HCT116 (cell line): Measurements from ENCODE around the gene CAMKK2. TPM values are rescaled to one million over a fixed set of nuclear protein-coding genes. Genes with fewer than 3 reads are reported as not detected.

ENCODE experiments used
- ATAC-seq: fragments of 200-7000 bp; cut with Tn5 transposase; 2 replicates; pipeline ENCODE4 v1.9.1; 2020; ENCODE audit warnings: mild to moderate bottlenecking, moderate library complexity
- BruUV-seq: library from RNA; stranded (reverse); fragments of 400-500 nt; replicated peaks from 2 replicates; lab custom pipeline; 2021; lab: Mats Ljungman, UMichigan
- CTCF ChIA-PET: fragments of 300-600 bp; sonication (Branson Sonifier 250); formaldehyde crosslinking; loops from one replicate; lab custom pipeline; 2021; ENCODE audit warnings: antibody characterized with exemption; lab: Charles Lee
- POLR2A ChIA-PET: fragments of 300-600, 350-600 bp; sonication (Branson Sonifier 250); formaldehyde crosslinking; loops from one replicate; lab custom pipeline; 2021; ENCODE audit warnings: antibody characterized with exemption; lab: Charles Lee
- RAD21 ChIA-PET, 2 experiments: fragments of 300-600 bp; sonication (Branson Sonifier 250); formaldehyde crosslinking; loops; one replicate each; lab custom pipeline; 2023; ENCODE audit warnings: low total read pairs in 2 of 2; ENCODE audit not compliant: uncharacterized antibody in 2 of 2, unreplicated experiment in 2 of 2, low non-redundant PET in 1 of 2; lab: Charles Lee
- DNase-seq: peaks from one replicate; pipeline ENCODE4 v3.0.0-alpha.2; 2010; ENCODE audit warnings: low read depth, low spot score
- H2AFZ ChIP-seq: fragments of 200-600 bp; shearing (Covaris generic), sonication (generic); 2 replicates; pipeline ENCODE4 v1.6.1; 2017; ENCODE audit warnings: low read depth, mixed run types, mixed read lengths, antibody characterized with exemption, low read length; ENCODE audit not compliant: poor library complexity, severe bottlenecking
- H3K27ac ChIP-seq: 2 replicates; pipeline ENCODE4 v1.5.1; 2012; ENCODE audit warnings: low read depth, low read length
- H3K27me3 ChIP-seq: fragments of 200-600 bp; sonication (generic); 2 replicates; pipeline ENCODE4 v1.6.1; 2016; ENCODE audit warnings: mixed run types, low read length, mixed read lengths; ENCODE audit not compliant: insufficient read depth
- H3K36me3 ChIP-seq, 2 experiments: fragments of 200-500 bp in 1 of 2; fragments of 200-600 bp in 1 of 2; sonication (Bioruptor generic) in 1 of 2; sonication (generic) in 1 of 2; 2 replicates each; pipeline versions ENCODE4 v1.5.1 to v1.6.1; 2014 to 2016; ENCODE audit warnings: low read length in 2 of 2, inconsistent platforms in 1 of 2, mixed read lengths in 1 of 2, mixed run types in 1 of 2; ENCODE audit not compliant: insufficient read depth in 2 of 2, control insufficient read depth in 1 of 2
- H3K4me1 ChIP-seq, 2 experiments: fragments of 200-600 bp in 1 of 2; sonication (generic) in 1 of 2; 2 replicates each; pipeline versions ENCODE4 v1.5.1 to v1.6.1; 2012 to 2017; ENCODE audit warnings: low read length in 2 of 2, inconsistent platforms in 1 of 2, mild to moderate bottlenecking in 1 of 2, mixed read lengths in 1 of 2, mixed run types in 1 of 2, moderate library complexity in 1 of 2; ENCODE audit not compliant: insufficient read depth in 2 of 2, control insufficient read depth in 1 of 2
- H3K4me2 ChIP-seq: fragments of 200-600 bp; sonication (generic); 2 replicates; pipeline ENCODE4 v1.6.1; 2017; ENCODE audit warnings: mixed run types, low read length, mixed read lengths
- H3K4me3 ChIP-seq, 2 experiments: fragments of 200-600 bp in 1 of 2; sonication (generic) in 1 of 2; replicated peaks in 1 of 2; 2 replicates each; pipeline ENCODE4 v1.5.1; 2011 to 2016; ENCODE audit warnings: low read length in 2 of 2, control low read depth in 1 of 2, low read depth in 1 of 2, mild to moderate bottlenecking in 1 of 2, mixed read lengths in 1 of 2, mixed run types in 1 of 2
- H3K79me2 ChIP-seq: fragments of 200-600 bp; sonication (generic); 2 replicates; pipeline ENCODE4 v1.6.1; 2017; ENCODE audit warnings: mild to moderate bottlenecking, mixed run types, low read length, moderate library complexity, mixed read lengths; ENCODE audit not compliant: insufficient read depth
- H3K9ac ChIP-seq: fragments of 200-600 bp; sonication (generic); 2 replicates; pipeline ENCODE4 v1.6.1; 2016; ENCODE audit warnings: low read length, mixed read lengths
- H3K9me2 ChIP-seq: fragments of 200-600 bp; sonication (generic), shearing (Covaris generic); 2 replicates; pipeline ENCODE4 v1.6.1; 2017; ENCODE audit warnings: mixed run types, mild to moderate bottlenecking, moderate library complexity; ENCODE audit not compliant: insufficient read depth
- H3K9me3 ChIP-seq, 2 experiments: fragments of 200-500 bp in 1 of 2; fragments of 200-600 bp in 1 of 2; sonication (Bioruptor generic) in 1 of 2; sonication (generic) in 1 of 2; 2 replicates each; pipeline ENCODE4 v1.6.1; 2014 to 2017; ENCODE audit warnings: low read length in 2 of 2, mixed read lengths in 2 of 2, inconsistent platforms in 1 of 2, low read depth in 1 of 2, mild to moderate bottlenecking in 1 of 2, mixed run types in 1 of 2, moderate library complexity in 1 of 2; ENCODE audit not compliant: control insufficient read depth in 1 of 2, insufficient read depth in 1 of 2
- H4K20me1 ChIP-seq: fragments of 200-600 bp; sonication (generic), shearing (Covaris generic); 2 replicates; pipeline ENCODE4 v1.6.1; 2017; ENCODE audit warnings: mixed run types, mild to moderate bottlenecking, moderate library complexity; ENCODE audit not compliant: insufficient read depth
- CEBPB ChIP-seq: IDR thresholded peaks from 2 replicates; pipeline ENCODE4 v1.6.1; 2012; ENCODE audit warnings: low read depth
- EZH2phosphoT487 ChIP-seq: fragments of 200-600 bp; IDR thresholded peaks from 2 replicates; pipeline ENCODE4 v1.6.1; 2018; ENCODE audit warnings: antibody characterized with exemption, borderline replicate concordance
- FOSL1 ChIP-seq: IDR thresholded peaks from 2 replicates; pipeline ENCODE4 v1.6.1; 2012; ENCODE audit warnings: low read depth
- POLR2A ChIP-seq: IDR thresholded peaks from 2 replicates; pipeline ENCODE4 v1.7.0; 2011; ENCODE audit warnings: borderline replicate concordance; ENCODE audit not compliant: insufficient read depth, insufficient read length; ENCODE audit errors: extremely low read depth
- SP1 ChIP-seq: IDR thresholded peaks from 2 replicates; pipeline ENCODE4 v1.6.1; 2012; ENCODE audit warnings: low read depth
- TCF7L2 ChIP-seq: IDR thresholded peaks from 2 replicates; pipeline ENCODE4 v1.7.0; 2011; ENCODE audit warnings: borderline replicate concordance, inconsistent platforms; ENCODE audit not compliant: insufficient read depth, insufficient read length; ENCODE audit errors: extremely low read depth
- ZFX ChIP-seq: fragments of 450-650 bp; IDR thresholded peaks from 2 replicates; pipeline ENCODE4 v1.6.1; 2017
- intact Hi-C: fragments of 100-400 bp; cut with micrococcal nuclease; formaldehyde crosslinking; loops from 2 replicates; pipeline ENCODE4 v1.10.0; 2022
- total RNA-seq: library from RNA; stranded (reverse); gene quantifications from one replicate; pipeline ENCODE4 v1.2.1, GENCODE V29; 2021; ENCODE audit not compliant: unreplicated experiment
- TF ChIP-seq, protein P1 (sequence below): IDR thresholded peaks from 2 replicates; pipeline ENCODE4 v1.6.1; 2011; ENCODE audit warnings: mild to moderate bottlenecking, low read length, moderate library complexity; ENCODE audit not compliant: insufficient replicate concordance; ENCODE audit errors: extremely low read depth
- TF ChIP-seq, protein P2 (sequence below): IDR thresholded peaks from 2 replicates; pipeline ENCODE4 v1.6.1; 2012

CAMKK2 gene
- total RNA-seq, 1 experiment from 2014 or later, result 33.8 TPM

DNA sequence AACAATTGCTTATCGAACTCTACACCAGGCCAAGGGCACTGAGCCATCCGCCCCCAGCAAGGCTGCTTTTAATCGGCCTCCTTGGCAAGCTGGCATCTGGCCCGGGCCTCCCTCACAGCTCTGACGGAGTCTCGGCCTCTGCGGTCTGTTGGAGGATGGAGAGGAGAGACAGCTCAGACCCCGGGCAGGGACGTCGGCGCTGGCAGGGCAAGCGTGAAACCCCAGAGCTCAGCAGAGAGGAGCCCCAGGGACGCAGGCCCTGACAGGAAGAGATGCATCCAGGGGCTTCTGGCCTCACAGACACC, 17.5 kb downstream of the CAMKK2 start (continued):
- TF ChIP-seq, protein P1, sequence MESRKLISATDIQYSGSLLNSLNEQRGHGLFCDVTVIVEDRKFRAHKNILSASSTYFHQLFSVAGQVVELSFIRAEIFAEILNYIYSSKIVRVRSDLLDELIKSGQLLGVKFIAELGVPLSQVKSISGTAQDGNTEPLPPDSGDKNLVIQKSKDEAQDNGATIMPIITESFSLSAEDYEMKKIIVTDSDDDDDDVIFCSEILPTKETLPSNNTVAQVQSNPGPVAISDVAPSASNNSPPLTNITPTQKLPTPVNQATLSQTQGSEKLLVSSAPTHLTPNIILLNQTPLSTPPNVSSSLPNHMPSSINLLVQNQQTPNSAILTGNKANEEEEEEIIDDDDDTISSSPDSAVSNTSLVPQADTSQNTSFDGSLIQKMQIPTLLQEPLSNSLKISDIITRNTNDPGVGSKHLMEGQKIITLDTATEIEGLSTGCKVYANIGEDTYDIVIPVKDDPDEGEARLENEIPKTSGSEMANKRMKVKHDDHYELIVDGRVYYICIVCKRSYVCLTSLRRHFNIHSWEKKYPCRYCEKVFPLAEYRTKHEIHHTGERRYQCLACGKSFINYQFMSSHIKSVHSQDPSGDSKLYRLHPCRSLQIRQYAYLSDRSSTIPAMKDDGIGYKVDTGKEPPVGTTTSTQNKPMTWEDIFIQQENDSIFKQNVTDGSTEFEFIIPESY, result no peak
- TF ChIP-seq, protein P2, sequence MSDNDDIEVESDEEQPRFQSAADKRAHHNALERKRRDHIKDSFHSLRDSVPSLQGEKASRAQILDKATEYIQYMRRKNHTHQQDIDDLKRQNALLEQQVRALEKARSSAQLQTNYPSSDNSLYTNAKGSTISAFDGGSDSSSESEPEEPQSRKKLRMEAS, result no peak
- TF ChIP-seq SP1, result no peak
- TF ChIP-seq, all 23 proteins: peak for 0

DNA sequence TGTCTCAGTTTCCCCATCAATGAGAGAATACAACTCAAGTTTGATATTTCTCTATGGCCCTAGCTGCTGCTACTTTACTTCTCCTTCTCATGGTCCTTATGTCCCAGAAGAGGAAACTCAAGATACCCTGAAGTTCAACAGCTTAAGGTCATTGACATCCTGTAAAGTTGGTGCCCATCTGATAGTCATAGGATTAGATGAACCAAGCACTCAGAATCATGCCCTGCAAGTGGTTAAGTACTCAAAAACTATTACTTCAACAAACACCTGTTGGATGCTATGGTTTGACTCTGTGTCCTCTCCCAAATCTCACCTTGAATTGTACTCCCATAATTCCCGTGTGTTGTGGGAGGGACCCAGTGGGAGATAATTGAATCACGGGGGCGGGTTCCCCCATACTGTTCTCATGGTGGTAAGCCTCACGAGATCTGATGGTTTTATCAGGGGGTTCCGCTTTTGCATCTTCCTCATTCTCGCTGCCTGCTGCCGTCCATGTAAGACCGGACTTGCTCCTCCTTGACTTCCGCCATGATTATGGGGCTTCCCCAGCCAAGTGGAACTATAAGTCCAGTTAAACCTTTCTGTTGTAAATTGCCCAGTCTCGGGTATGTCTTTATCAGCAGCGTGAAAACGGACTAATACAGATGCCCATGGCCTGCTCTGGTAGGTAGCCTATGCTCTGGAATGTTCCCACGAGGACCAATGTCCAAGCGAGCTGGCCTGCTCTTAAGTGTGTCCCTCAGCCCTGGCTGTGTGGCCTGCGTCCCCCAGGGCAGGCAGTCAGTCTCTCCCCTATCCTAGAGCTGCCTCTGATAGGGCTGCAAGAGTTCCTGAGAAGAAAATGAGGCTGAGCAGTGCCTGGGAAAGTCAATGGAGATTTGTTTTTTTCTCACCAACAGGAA, 18.1 kb downstream of the CAMKK2 start:
- Histone ChIP-seq H2AFZ (no peak overlapping the region), H3K36me3 (no peaks in the 10 kb centered on the region; a peak in 1 of 4 replicates), H3K4me1 (peaks cover 0 to 8% of the 10 kb centered on the region in 2 experiments; a peak in 1 of 4 replicates), H4K20me1 (no peaks in the 10 kb centered on the region), H3K9me3 (no peaks in the 10 kb centered on the region), H3K27me3 (no peaks in the 10 kb centered on the region), H3K4me2 (no peak overlapping the region), H3K4me3 (no peak overlapping the region), H3K9me2 (no peaks in the 10 kb centered on the region), H3K27ac (no peak overlapping the region), H3K9ac (no peak overlapping the region)
- ChIA-PET CTCF (no interaction called here), RAD21 (no interaction called here), POLR2A (no interaction called here)
- no peak for ATAC-seq
- no peak for DNase-seq
- intact Hi-C loops, result no loop called here
- no TSS peak for BruUV-seq
- TF ChIP-seq TCF7L2, result no peak
- TF ChIP-seq, protein P1, result no peak
- TF ChIP-seq FOSL1, result no peak
- no peak for TF ChIP-seq CEBPB
- no peak for TF ChIP-seq POLR2A
- no peak for TF ChIP-seq ZFX
- no peak for TF ChIP-seq EZH2phosphoT487
- TF ChIP-seq, all 23 proteins: peak for 0
- peaks cover 24% of the 10 kb centered on the region for H3K79me2 ChIP-seq
